ENCODE results near the gene HOMER2. TPM values are rescaled to one million over a fixed set of nuclear protein-coding genes. Genes with fewer than 3 reads are reported as not detected.

HOMER2 gene
- total RNA-seq, 2 experiments from 2014 or later = 5.6 TPM

GRCh38 chr15:82971218-82971984 lies 18.9 kb upstream of the HOMER2 start:
- no peaks in the 10 kb centered on the region for H3K36me3 ChIP-seq (ENCODE audit: insufficient read depth, low read length)
- no peak overlapping the region for H3K4me2 ChIP-seq (ENCODE audit: low read length)
- H4K20me1 ChIP-seq (ENCODE audit: insufficient read depth, low read length) = no peaks in the 10 kb centered on the region
- H2AFZ ChIP-seq (ENCODE audit: low read length) = no peak overlapping the region
- no peaks in the 10 kb centered on the region for H3K79me2 ChIP-seq (ENCODE audit: insufficient read depth, low read depth, low read length)
- H3K9me3 ChIP-seq (ENCODE audit: low read length) = no peaks in the 10 kb centered on the region
- no peaks in the 10 kb centered on the region for H3K9me2 ChIP-seq (ENCODE audit: insufficient read depth, low read length)
- ChIA-PET CTCF (ENCODE audit: unreplicated experiment) (interaction anchor here (0.5 kb wide), 1 partner anchor 136 kb away, joined by 3 read pairs; the partner anchor contains the start of gene TM6SF1), POLR2A (interaction anchor here (0.6 to 1.4 kb wide), 3 partner anchors 14 to 246 kb away, joined by 3 to 5 read pairs (median 3); partner anchors contain the start of gene RAMAC)
- H3K4me3 ChIP-seq (ENCODE audit: low read depth, low read length, poor library complexity, severe bottlenecking) = no peak overlapping the region
- no TSS peak for BruUV-seq (replicated peaks)
- TF ChIP-seq CTCF (conservative IDR thresholded peaks at IDR 0.05; ENCODE audit: low read length) = no peak
- no peak overlapping the region for H3K27ac ChIP-seq (ENCODE audit: low read depth, low read length, poor library complexity, severe bottlenecking)
- no peak for DNase-seq (ENCODE audit: low spot score)
- intact Hi-C loops (cut with micrococcal nuclease; ENCODE audit: unreplicated experiment) = no loop called here
- H3K4me1 ChIP-seq (ENCODE audit: insufficient read depth, low read length, poor library complexity, severe bottlenecking) = no peaks in the 10 kb centered on the region

GRCh38 chr15:82970696-82971095 lies 18.2 kb upstream of the HOMER2 start:
- Histone ChIP-seq H2AFZ (ENCODE audit: low read length) (no peak overlapping the region), H3K4me1 (ENCODE audit: insufficient read depth, low read length, poor library complexity, severe bottlenecking) (no peaks in the 10 kb centered on the region), H3K9me3 (ENCODE audit: low read length) (no peaks in the 10 kb centered on the region), H3K9me2 (ENCODE audit: insufficient read depth, low read length) (no peaks in the 10 kb centered on the region), H3K4me2 (ENCODE audit: low read length) (no peak overlapping the region), H3K27ac (ENCODE audit: low read depth, low read length, poor library complexity, severe bottlenecking) (no peak overlapping the region), H4K20me1 (ENCODE audit: insufficient read depth, low read length) (no peaks in the 10 kb centered on the region), H3K79me2 (ENCODE audit: insufficient read depth, low read depth, low read length) (no peaks in the 10 kb centered on the region), H3K4me3 (ENCODE audit: low read depth, low read length, poor library complexity, severe bottlenecking) (no peak overlapping the region), H3K36me3 (ENCODE audit: insufficient read depth, low read length) (no peaks in the 10 kb centered on the region)
- no peak for DNase-seq (ENCODE audit: low spot score)
- BruUV-seq (replicated peaks) = no TSS peak
- TF ChIP-seq EZH2phosphoT487 (IDR thresholded peaks at IDR 0.05; ENCODE audit: borderline replicate concordance, low read depth, low read length) (no peak), CTCF (conservative IDR thresholded peaks at IDR 0.05; ENCODE audit: low read length) (no peak)
- POLR2A ChIA-PET = interaction anchor here (0.7 to 1.4 kb wide), 2 partner anchors 15 to 245 kb away, joined by 3 read pairs; partner anchors contain the start of gene RAMAC
- intact Hi-C loops (cut with micrococcal nuclease; ENCODE audit: unreplicated experiment) = no loop called here
- CTCF ChIA-PET (ENCODE audit: unreplicated experiment) = no interaction called here

GRCh38 chr15:82970078-82970686 lies 17.7 kb upstream of the HOMER2 start:
- DNase-seq (ENCODE audit: low spot score) = no peak
- no peak for TF ChIP-seq EZH2phosphoT487 (IDR thresholded peaks at IDR 0.05; ENCODE audit: borderline replicate concordance, low read depth, low read length)
- TF ChIP-seq CTCF (conservative IDR thresholded peaks at IDR 0.05; ENCODE audit: low read length) = no peak
- no peaks in the 10 kb centered on the region for H3K36me3 ChIP-seq (ENCODE audit: insufficient read depth, low read length)
- H3K4me2 ChIP-seq (ENCODE audit: low read length) = no peak overlapping the region
- H4K20me1 ChIP-seq (ENCODE audit: insufficient read depth, low read length) = no peaks in the 10 kb centered on the region
- intact Hi-C loops (cut with micrococcal nuclease; ENCODE audit: unreplicated experiment) = no loop called here
- no TSS peak for BruUV-seq (replicated peaks)
- no peaks in the 10 kb centered on the region for H3K9me3 ChIP-seq (ENCODE audit: low read length)
- ChIA-PET CTCF (ENCODE audit: unreplicated experiment) (no interaction called here), POLR2A (interaction anchor here (1.5 kb wide), 1 partner anchor 16 kb away, joined by 4 read pairs; the partner anchor contains the start of gene RAMAC)
- no peaks in the 10 kb centered on the region for H3K4me1 ChIP-seq (ENCODE audit: insufficient read depth, low read length, poor library complexity, severe bottlenecking)
- no peak overlapping the region for H3K4me3 ChIP-seq (ENCODE audit: low read depth, low read length, poor library complexity, severe bottlenecking)
- no peaks in the 10 kb centered on the region for H3K79me2 ChIP-seq (ENCODE audit: insufficient read depth, low read depth, low read length)
- H2AFZ ChIP-seq (ENCODE audit: low read length) = no peak overlapping the region
- H3K9me2 ChIP-seq (ENCODE audit: insufficient read depth, low read length) = no peaks in the 10 kb centered on the region
- no peak overlapping the region for H3K27ac ChIP-seq (ENCODE audit: low read depth, low read length, poor library complexity, severe bottlenecking)
